Activated naive CD8-positive, alpha-beta T cell treated with anti-CD3 and anti-CD28 coated beads for 36 hours (primary cell): Measurements from ENCODE around the gene PLCH1. TPM values are rescaled to one million over a fixed set of nuclear protein-coding genes. Genes with fewer than 3 reads are reported as not detected.
A peak's percentile ranks its signal among the peaks of the same experiment; 100 is the strongest.

Experiments
- DNase-seq: peaks from one replicate; pipeline ENCODE4 v3.0.0; 2021
- H3K27ac Mint-ChIP-seq: one replicate; pipeline ENCODE4 v1.8.0; 2022; ENCODE audit warnings: mild to moderate bottlenecking, moderate library complexity, mixed read lengths
- H3K27me3 Mint-ChIP-seq: one replicate; pipeline ENCODE4 v1.8.0; 2022; ENCODE audit warnings: mild to moderate bottlenecking, mixed read lengths
- H3K36me3 Mint-ChIP-seq: one replicate; pipeline ENCODE4 v1.8.0; 2021; ENCODE audit warnings: mild to moderate bottlenecking, mixed read lengths
- H3K4me1 Mint-ChIP-seq: one replicate; pipeline ENCODE4 v1.8.0; 2021; ENCODE audit warnings: mixed read lengths
- H3K4me3 Mint-ChIP-seq: one replicate; pipeline ENCODE4 v1.8.0; 2022; ENCODE audit warnings: mild to moderate bottlenecking, moderate library complexity, mixed read lengths
- H3K9me3 Mint-ChIP-seq: one replicate; pipeline ENCODE4 v1.8.0; 2022; ENCODE audit warnings: mixed read lengths
- total RNA-seq, 2 experiments: library from RNA; stranded (reverse); gene quantifications; one replicate each; pipeline ENCODE4 v1.2.3, GENCODE V29; 2021

The PLCH1 gene
- total RNA-seq, 2 experiments from 2014 or later = 1.2 to 1.3 TPM

GRCh38 chr3:155335724-155336354, 409.0 kb downstream of the PLCH1 start:
- Mint-ChIP-seq H3K27me3 (no peaks in the 10 kb centered on the region), H3K9me3 (no peaks in the 10 kb centered on the region), H3K27ac (no peak overlapping the region), H3K4me1 (peaks cover 13% of the 10 kb centered on the region), H3K4me3 (no peak overlapping the region), H3K36me3 (no peaks in the 10 kb centered on the region)
- no peak for DNase-seq

- H3K9me3 Mint-ChIP-seq = no peaks in the 10 kb centered on the region
- peaks cover 13% of the 10 kb centered on the region for H3K4me1 Mint-ChIP-seq
- DNase-seq = peak; percentile 6
- no peaks in the 10 kb centered on the region for H3K36me3 Mint-ChIP-seq
- H3K27ac Mint-ChIP-seq = no peak overlapping the region
- no peak overlapping the region for H3K4me3 Mint-ChIP-seq
- no peaks in the 10 kb centered on the region for H3K27me3 Mint-ChIP-seq
Observed at GRCh38 chr3:155334914-155335723, 409.8 kb downstream of the PLCH1 start.

GRCh38 chr3:155334215-155334913, 410.5 kb downstream of the PLCH1 start:
- no peaks in the 10 kb centered on the region for H3K27me3 Mint-ChIP-seq
- no peaks in the 10 kb centered on the region for H3K9me3 Mint-ChIP-seq
- DNase-seq = no peak
- H3K27ac Mint-ChIP-seq = no peak overlapping the region
- peaks cover 13% of the 10 kb centered on the region for H3K4me1 Mint-ChIP-seq
- no peaks in the 10 kb centered on the region for H3K36me3 Mint-ChIP-seq
- no peak overlapping the region for H3K4me3 Mint-ChIP-seq

GRCh38 chr3:155332716-155333115, 412.2 kb downstream of the PLCH1 start:
- H3K36me3 Mint-ChIP-seq = no peaks in the 10 kb centered on the region
- H3K4me3 Mint-ChIP-seq = no peak overlapping the region
- no peaks in the 10 kb centered on the region for H3K27me3 Mint-ChIP-seq
- DNase-seq = no peak
- peaks cover 13% of the 10 kb centered on the region for H3K4me1 Mint-ChIP-seq
- no peak overlapping the region for H3K27ac Mint-ChIP-seq
- H3K9me3 Mint-ChIP-seq = no peaks in the 10 kb centered on the region

GRCh38 chr3:155331078-155331477, 413.8 kb downstream of the PLCH1 start:
- Mint-ChIP-seq H3K4me1 (peaks cover 13% of the 10 kb centered on the region), H3K36me3 (no peaks in the 10 kb centered on the region), H3K27me3 (no peaks in the 10 kb centered on the region), H3K4me3 (no peak overlapping the region), H3K27ac (no peak overlapping the region), H3K9me3 (no peaks in the 10 kb centered on the region)
- DNase-seq = no peak

GRCh38 chr3:155330370-155330769, 414.5 kb downstream of the PLCH1 start:
- H3K27me3 Mint-ChIP-seq = no peaks in the 10 kb centered on the region
- no peak for DNase-seq
- no peaks in the 10 kb centered on the region for H3K9me3 Mint-ChIP-seq
- no peaks in the 10 kb centered on the region for H3K36me3 Mint-ChIP-seq
- H3K4me1 Mint-ChIP-seq = peaks cover 11% of the 10 kb centered on the region
- no peak overlapping the region for H3K27ac Mint-ChIP-seq
- no peak overlapping the region for H3K4me3 Mint-ChIP-seq

GRCh38 chr3:155329513-155330048, 415.3 kb downstream of the PLCH1 start:
- H3K4me1 Mint-ChIP-seq = peaks cover 3% of the 10 kb centered on the region
- no peaks in the 10 kb centered on the region for H3K27me3 Mint-ChIP-seq
- no peak for DNase-seq
- H3K27ac Mint-ChIP-seq = no peak overlapping the region
- no peak overlapping the region for H3K4me3 Mint-ChIP-seq
- H3K9me3 Mint-ChIP-seq = no peaks in the 10 kb centered on the region
- H3K36me3 Mint-ChIP-seq = no peaks in the 10 kb centered on the region

GRCh38 chr3:155327871-155328270, 417.0 kb downstream of the PLCH1 start:
- no peak for DNase-seq
- H3K27me3 Mint-ChIP-seq = no peaks in the 10 kb centered on the region
- H3K9me3 Mint-ChIP-seq = no peaks in the 10 kb centered on the region
- no peak overlapping the region for H3K4me3 Mint-ChIP-seq
- H3K36me3 Mint-ChIP-seq = no peaks in the 10 kb centered on the region
- no peak overlapping the region for H3K27ac Mint-ChIP-seq
- H3K4me1 Mint-ChIP-seq = no peaks in the 10 kb centered on the region

- no peak for DNase-seq
- Mint-ChIP-seq H3K9me3 (no peaks in the 10 kb centered on the region), H3K27me3 (no peaks in the 10 kb centered on the region), H3K4me1 (no peaks in the 10 kb centered on the region), H3K4me3 (no peak overlapping the region), H3K27ac (no peak overlapping the region), H3K36me3 (no peaks in the 10 kb centered on the region)
Observed at GRCh38 chr3:155327430-155327829, 417.4 kb downstream of the PLCH1 start.

- Mint-ChIP-seq H3K27me3 (no peaks in the 10 kb centered on the region), H3K4me3 (no peak overlapping the region), H3K9me3 (no peaks in the 10 kb centered on the region), H3K36me3 (no peaks in the 10 kb centered on the region), H3K4me1 (no peaks in the 10 kb centered on the region), H3K27ac (no peak overlapping the region)
- no peak for DNase-seq
Observed at GRCh38 chr3:155326901-155327300, 418.0 kb downstream of the PLCH1 start.

- no peak overlapping the region for H3K27ac Mint-ChIP-seq
- H3K4me3 Mint-ChIP-seq = no peak overlapping the region
- H3K9me3 Mint-ChIP-seq = no peaks in the 10 kb centered on the region
- no peaks in the 10 kb centered on the region for H3K36me3 Mint-ChIP-seq
- H3K4me1 Mint-ChIP-seq = no peaks in the 10 kb centered on the region
- H3K27me3 Mint-ChIP-seq = no peaks in the 10 kb centered on the region
- DNase-seq = no peak
Observed at GRCh38 chr3:155326244-155326643, 418.6 kb downstream of the PLCH1 start.

Other genes with a start within 250 kb of the PLCH1 start
- gene C3orf33, start 61.2 kb upstream of the PLCH1 start, total RNA-seq = 1 to 10 TPM; 2.5 to 2.7 TPM
- gene SLC33A1, start 109.4 kb upstream of the PLCH1 start, total RNA-seq = 10 to 100 TPM; 16.3 to 17.2 TPM
- 100 to 1,000 TPM; 157 TPM for gene GMPS, start 125.6 kb upstream of the PLCH1 start, total RNA-seq